Measurements from ENCODE around the gene LCA5L. TPM values are rescaled to one million over a fixed set of nuclear protein-coding genes. Genes with fewer than 3 reads are reported as not detected.

The LCA5L gene
- total RNA-seq, 2 experiments from 2014 or later: 0.35 to 1.8 TPM

DNA sequence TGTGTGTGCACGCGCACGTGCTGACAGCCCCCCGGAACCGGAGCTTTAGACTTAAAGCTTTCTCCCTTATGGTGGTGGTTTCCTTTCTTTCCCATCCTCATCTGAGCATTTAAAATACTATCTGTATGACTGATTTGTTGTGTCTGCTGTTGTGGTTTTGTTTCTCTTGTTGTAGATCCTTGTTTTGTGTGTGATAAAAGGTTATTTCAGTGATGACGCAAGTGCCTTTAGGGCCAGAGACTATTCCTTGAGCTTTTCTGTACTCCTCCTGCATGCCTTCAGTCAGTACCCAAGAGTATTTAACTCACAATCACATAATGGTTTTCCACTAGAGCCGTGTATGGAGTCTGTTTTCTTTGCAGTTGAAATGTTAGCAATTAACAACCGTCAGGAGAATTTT, 45.4 kb downstream of the LCA5L start:
- intact Hi-C loops (cut with micrococcal nuclease; ENCODE audit: unreplicated experiment): no loop called here
- POLR2A ChIA-PET: interaction anchor here (0.6 to 1.5 kb wide), 2 partner anchors 19 to 1838 kb away, joined by 3 to 4 read pairs; no protein-coding TSS in a partner anchor
- TF ChIP-seq, protein P1, sequence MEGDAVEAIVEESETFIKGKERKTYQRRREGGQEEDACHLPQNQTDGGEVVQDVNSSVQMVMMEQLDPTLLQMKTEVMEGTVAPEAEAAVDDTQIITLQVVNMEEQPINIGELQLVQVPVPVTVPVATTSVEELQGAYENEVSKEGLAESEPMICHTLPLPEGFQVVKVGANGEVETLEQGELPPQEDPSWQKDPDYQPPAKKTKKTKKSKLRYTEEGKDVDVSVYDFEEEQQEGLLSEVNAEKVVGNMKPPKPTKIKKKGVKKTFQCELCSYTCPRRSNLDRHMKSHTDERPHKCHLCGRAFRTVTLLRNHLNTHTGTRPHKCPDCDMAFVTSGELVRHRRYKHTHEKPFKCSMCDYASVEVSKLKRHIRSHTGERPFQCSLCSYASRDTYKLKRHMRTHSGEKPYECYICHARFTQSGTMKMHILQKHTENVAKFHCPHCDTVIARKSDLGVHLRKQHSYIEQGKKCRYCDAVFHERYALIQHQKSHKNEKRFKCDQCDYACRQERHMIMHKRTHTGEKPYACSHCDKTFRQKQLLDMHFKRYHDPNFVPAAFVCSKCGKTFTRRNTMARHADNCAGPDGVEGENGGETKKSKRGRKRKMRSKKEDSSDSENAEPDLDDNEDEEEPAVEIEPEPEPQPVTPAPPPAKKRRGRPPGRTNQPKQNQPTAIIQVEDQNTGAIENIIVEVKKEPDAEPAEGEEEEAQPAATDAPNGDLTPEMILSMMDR (conservative IDR thresholded peaks at IDR 0.05; ENCODE audit: low read length): no peak
- TF ChIP-seq EZH2phosphoT487 (IDR thresholded peaks at IDR 0.05; ENCODE audit: borderline replicate concordance, low read depth, low read length): no peak

DNA sequence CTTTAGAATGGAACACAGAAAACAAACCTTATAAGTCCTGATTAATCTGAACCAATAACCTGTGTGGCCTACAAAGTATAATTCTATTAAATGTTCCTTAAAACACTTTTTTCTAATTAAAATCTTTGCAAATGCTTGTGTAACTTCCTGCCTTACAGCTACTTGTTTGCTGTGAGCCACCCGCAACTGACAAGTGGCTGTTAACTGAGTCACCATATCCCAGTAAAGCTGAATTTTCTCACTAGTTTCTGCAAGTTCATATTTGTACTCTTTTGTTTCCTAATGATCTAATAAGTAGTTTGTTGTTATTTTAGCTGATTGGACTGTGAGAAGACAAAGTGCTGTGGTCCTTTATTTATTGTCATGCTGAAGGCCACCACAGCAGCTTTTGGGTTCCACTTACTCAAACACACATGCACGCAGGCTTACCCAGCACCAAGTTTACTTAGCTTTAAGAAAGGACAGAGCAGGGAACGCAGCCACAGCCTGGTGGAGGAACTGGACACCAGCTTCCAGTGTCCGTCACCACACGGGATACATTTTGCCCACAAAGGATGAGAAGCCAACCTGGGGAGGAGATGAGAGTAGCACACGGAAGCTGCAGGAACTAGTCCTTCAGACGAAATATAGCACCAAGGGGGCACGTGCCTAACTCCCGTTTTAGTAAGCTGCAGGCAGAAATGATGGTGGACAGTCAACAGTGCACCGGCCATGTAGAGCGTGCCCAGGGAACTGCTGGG, 47.8 kb downstream of the LCA5L start:
- ChIA-PET POLR2A (interaction anchor here (0.8 kb wide), 1 partner anchor 22 kb away, joined by 9 read pairs; no protein-coding TSS in a partner anchor), CTCF (ENCODE audit: unreplicated experiment) (no interaction called here)
- H3K9me3 ChIP-seq (ENCODE audit: low read length): no peaks in the 10 kb centered on the region
- H3K4me1 ChIP-seq (ENCODE audit: insufficient read depth, low read length, poor library complexity, severe bottlenecking): no peaks in the 10 kb centered on the region
- intact Hi-C loops (cut with micrococcal nuclease; ENCODE audit: unreplicated experiment): no loop called here
- H3K36me3 ChIP-seq (ENCODE audit: insufficient read depth, low read length): peaks cover 38% of the 10 kb centered on the region
- no peaks in the 10 kb centered on the region for H3K79me2 ChIP-seq (ENCODE audit: insufficient read depth, low read depth, low read length)
- DNase-seq (ENCODE audit: low spot score): no peak
- BruUV-seq (replicated peaks): no TSS peak
- H3K9me2 ChIP-seq (ENCODE audit: insufficient read depth, low read length): no peaks in the 10 kb centered on the region
- no peaks in the 10 kb centered on the region for H4K20me1 ChIP-seq (ENCODE audit: insufficient read depth, low read length)
- no peak overlapping the region for H3K4me2 ChIP-seq (ENCODE audit: low read length)
- H3K4me3 ChIP-seq (ENCODE audit: low read depth, low read length, poor library complexity, severe bottlenecking): no peak overlapping the region
- no peak overlapping the region for H2AFZ ChIP-seq (ENCODE audit: low read length)
- no peak overlapping the region for H3K27ac ChIP-seq (ENCODE audit: low read depth, low read length, poor library complexity, severe bottlenecking)
- TF ChIP-seq, protein P1 (conservative IDR thresholded peaks at IDR 0.05; ENCODE audit: low read length): no peak
- no peak for TF ChIP-seq EZH2phosphoT487 (IDR thresholded peaks at IDR 0.05; ENCODE audit: borderline replicate concordance, low read depth, low read length)

More for the DNA sequence above, 45.4 kb downstream of the LCA5L start:
- peaks cover 17% of the 10 kb centered on the region for H3K36me3 ChIP-seq (ENCODE audit: insufficient read depth, low read length)
- no peaks in the 10 kb centered on the region for H3K79me2 ChIP-seq (ENCODE audit: insufficient read depth, low read depth, low read length)
- H2AFZ ChIP-seq (ENCODE audit: low read length): no peak overlapping the region
- H3K9me2 ChIP-seq (ENCODE audit: insufficient read depth, low read length): no peaks in the 10 kb centered on the region
- no peaks in the 10 kb centered on the region for H3K9me3 ChIP-seq (ENCODE audit: low read length)
- H3K27ac ChIP-seq (ENCODE audit: low read depth, low read length, poor library complexity, severe bottlenecking): no peak overlapping the region
- CTCF ChIA-PET (ENCODE audit: unreplicated experiment): interaction anchor here (1.0 kb wide), 1 partner anchor 13 kb away, joined by 4 read pairs; no protein-coding TSS in a partner anchor
- no peaks in the 10 kb centered on the region for H4K20me1 ChIP-seq (ENCODE audit: insufficient read depth, low read length)
- H3K4me2 ChIP-seq (ENCODE audit: low read length): no peak overlapping the region
- BruUV-seq (replicated peaks): no TSS peak
- no peak overlapping the region for H3K4me3 ChIP-seq (ENCODE audit: low read depth, low read length, poor library complexity, severe bottlenecking)
- no peak for DNase-seq (ENCODE audit: low spot score)
- no peaks in the 10 kb centered on the region for H3K4me1 ChIP-seq (ENCODE audit: insufficient read depth, low read length, poor library complexity, severe bottlenecking)

DNA sequence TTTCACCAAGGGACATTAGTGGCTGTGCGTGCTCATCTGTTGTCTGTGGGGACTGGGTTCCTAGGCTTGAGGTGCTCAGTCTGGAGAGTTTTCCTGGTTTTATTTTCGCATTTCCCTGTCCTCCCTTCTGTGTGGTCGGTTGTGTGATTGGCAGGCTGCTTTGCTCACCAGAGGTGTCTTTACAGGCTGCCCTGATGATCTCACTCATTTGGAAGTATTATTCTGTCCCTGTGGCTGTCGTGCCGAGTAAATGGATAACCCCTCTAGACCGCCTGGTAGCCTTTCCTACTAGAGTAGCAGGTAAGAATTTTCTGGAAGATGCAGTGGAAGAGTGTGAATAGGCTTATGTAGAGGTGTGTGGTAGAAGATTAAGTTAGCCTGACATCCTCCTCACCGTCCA, 52.6 kb downstream of the LCA5L start:
- no peak for TF ChIP-seq EZH2phosphoT487 (IDR thresholded peaks at IDR 0.05; ENCODE audit: borderline replicate concordance, low read depth, low read length)
- TF ChIP-seq, protein P1 (conservative IDR thresholded peaks at IDR 0.05; ENCODE audit: low read length): no peak
- no peak overlapping the region for H3K4me3 ChIP-seq (ENCODE audit: low read depth, low read length, poor library complexity, severe bottlenecking)
- no peak overlapping the region for H3K27ac ChIP-seq (ENCODE audit: low read depth, low read length, poor library complexity, severe bottlenecking)
- peaks cover 60% of the 10 kb centered on the region for H3K36me3 ChIP-seq (ENCODE audit: insufficient read depth, low read length)
- H3K9me2 ChIP-seq (ENCODE audit: insufficient read depth, low read length): no peaks in the 10 kb centered on the region
- H3K79me2 ChIP-seq (ENCODE audit: insufficient read depth, low read depth, low read length): peaks cover 13% of the 10 kb centered on the region; the same call in 1 of the 2 replicates
- H3K4me1 ChIP-seq (ENCODE audit: insufficient read depth, low read length, poor library complexity, severe bottlenecking): peaks cover 12% of the 10 kb centered on the region
- intact Hi-C loops (cut with micrococcal nuclease; ENCODE audit: unreplicated experiment): no loop called here
- BruUV-seq (replicated peaks): no TSS peak
- no peak overlapping the region for H3K4me2 ChIP-seq (ENCODE audit: low read length)
- H3K9me3 ChIP-seq (ENCODE audit: low read length): no peaks in the 10 kb centered on the region
- no peak overlapping the region for H2AFZ ChIP-seq (ENCODE audit: low read length)
- H4K20me1 ChIP-seq (ENCODE audit: insufficient read depth, low read length): no peaks in the 10 kb centered on the region
- no peak for DNase-seq (ENCODE audit: low spot score)
- POLR2A ChIA-PET: no interaction called here
- CTCF ChIA-PET (ENCODE audit: unreplicated experiment): no interaction called here

Measured in OCI-LY7 (cell line).